ENCODE data around the gene GPSM3. TPM values are rescaled to one million over a fixed set of nuclear protein-coding genes. Genes with fewer than 3 reads are reported as not detected.

The GPSM3 gene
- total and polyA plus RNA-seq, 2 donors (not counting 3 experiments of a cell fraction or from before 2014, with no cell fraction given): 19.5 to 21.6 TPM

- peak; percentile 84 for FAIRE-seq
- peak; percentile 66 for DNase-seq (ENCODE audit: low read depth, low spot score)
- ChIA-PET CTCF (interaction anchor here (0.7 to 2.8 kb wide), 11 partner anchors 8 to 637 kb away, joined by 3 to 12 read pairs (median 4); partner anchors contain the start of genes AGPAT1, ATF6B and FKBPL), POLR2A (interaction anchor here (0.5 to 0.8 kb wide), 2 partner anchors 18 to 48 kb away, joined by 4 to 5 read pairs; no protein-coding TSS in a partner anchor)
- Histone ChIP-seq H3K27me3 (ENCODE audit: control insufficient read depth in 2 of 2, insufficient read depth in 2 of 2, low read length in 2 of 2) (peaks cover 24 to 27% of the 10 kb centered on the region in 2 experiments), H2AFZ (ENCODE audit: low read depth, low read length) (peak overlapping the region; percentile 92), H4K20me1 (replicated peaks; ENCODE audit: control insufficient read depth, extremely low read depth, insufficient read depth, low read length) (no peaks in the 10 kb centered on the region), H3K36me3 (ENCODE audit: control insufficient read depth in 2 of 2, extremely low read depth in 1 of 2, insufficient read depth in 2 of 2, low read length in 2 of 2) (no peaks in the 10 kb centered on the region), H3K4me3 (replicated peaks in 1 of 3; ENCODE audit: insufficient read depth in 1 of 3, low read depth in 1 of 3, low read length in 3 of 3) (peak overlapping the region; percentile 11 to 53 (median 30)), H3K9ac (replicated peaks; ENCODE audit: extremely low read depth, insufficient read depth, low read length) (no peak overlapping the region), H3K9me3 (replicated peaks; ENCODE audit: control insufficient read depth, insufficient read depth, low read length) (no peaks in the 10 kb centered on the region), H3K4me1 (ENCODE audit: control insufficient read depth, extremely low read depth, insufficient read depth, low read length) (peaks cover 16% of the 10 kb centered on the region), H3K4me2 (ENCODE audit: insufficient read depth, low read length) (peak overlapping the region; percentile 59), H3K79me2 (ENCODE audit: control insufficient read depth, insufficient read depth, low read length) (no peaks in the 10 kb centered on the region), H3K27ac (ENCODE audit: insufficient read depth, low read depth, low read length) (no peak overlapping the region), H3K9me1 (replicated peaks; ENCODE audit: control insufficient read depth, extremely low read depth, insufficient read depth, low read length) (no peaks in the 10 kb centered on the region)
- intact Hi-C loops (cut with micrococcal nuclease) (loop anchor here (1.0 kb wide), 1 partner anchor 47 kb away; no protein-coding TSS in a partner anchor), dilution Hi-C loops (cut with MboI; ENCODE audit: extremely low pct_ligation_motif_present, low sequenced_read_pairs) (no loop called here)
- no TSS peak for BruUV-seq (replicated peaks)
- TF ChIP-seq JUN (IDR thresholded peaks at IDR 0.05; ENCODE audit: borderline replicate concordance, insufficient read depth, insufficient read length, low read depth) (no peak), EZH2 (IDR thresholded peaks at IDR 0.05; ENCODE audit: borderline replicate concordance, low read depth, low read length, severe bottlenecking) (peak; percentile 40), POLR2AphosphoS5 (IDR thresholded peaks at IDR 0.05; ENCODE audit: insufficient read depth, low read depth, low read length) (no peak)
- TF ChIP-seq, protein P1, sequence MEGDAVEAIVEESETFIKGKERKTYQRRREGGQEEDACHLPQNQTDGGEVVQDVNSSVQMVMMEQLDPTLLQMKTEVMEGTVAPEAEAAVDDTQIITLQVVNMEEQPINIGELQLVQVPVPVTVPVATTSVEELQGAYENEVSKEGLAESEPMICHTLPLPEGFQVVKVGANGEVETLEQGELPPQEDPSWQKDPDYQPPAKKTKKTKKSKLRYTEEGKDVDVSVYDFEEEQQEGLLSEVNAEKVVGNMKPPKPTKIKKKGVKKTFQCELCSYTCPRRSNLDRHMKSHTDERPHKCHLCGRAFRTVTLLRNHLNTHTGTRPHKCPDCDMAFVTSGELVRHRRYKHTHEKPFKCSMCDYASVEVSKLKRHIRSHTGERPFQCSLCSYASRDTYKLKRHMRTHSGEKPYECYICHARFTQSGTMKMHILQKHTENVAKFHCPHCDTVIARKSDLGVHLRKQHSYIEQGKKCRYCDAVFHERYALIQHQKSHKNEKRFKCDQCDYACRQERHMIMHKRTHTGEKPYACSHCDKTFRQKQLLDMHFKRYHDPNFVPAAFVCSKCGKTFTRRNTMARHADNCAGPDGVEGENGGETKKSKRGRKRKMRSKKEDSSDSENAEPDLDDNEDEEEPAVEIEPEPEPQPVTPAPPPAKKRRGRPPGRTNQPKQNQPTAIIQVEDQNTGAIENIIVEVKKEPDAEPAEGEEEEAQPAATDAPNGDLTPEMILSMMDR (IDR thresholded peaks at IDR 0.05; ENCODE audit: extremely low read depth in 1 of 2, insufficient read depth in 1 of 2, low read depth in 1 of 2, low read length in 2 of 2): peak; percentile 37 to 40
Observed at GRCh38 chr6:32148289-32149091, 44.0 kb downstream of the GPSM3 start.
